CD14-positive monocyte (primary cell): ENCODE measurements around the gene FASN. TPM values are rescaled to one million over a fixed set of nuclear protein-coding genes. Genes with fewer than 3 reads are reported as not detected.

Experiments used
- DNase-seq, 3 donors: peaks; one replicate each; pipeline ENCODE4 v3.0.0-alpha.2; 2011 to 2022
- H2AFZ ChIP-seq: 2 replicates; pipeline ENCODE4 v1.6.0; 2012; ENCODE audit warnings: mild to moderate bottlenecking, low read depth, low read length, inconsistent platforms; ENCODE audit not compliant: insufficient read depth, poor library complexity, severe bottlenecking
- H3K27ac ChIP-seq, 2 donors: 1 replicate in 1 of 2; 2 replicates in 1 of 2; pipeline ENCODE4 v1.5.1; 2012 to 2013; ENCODE audit warnings: low read length in 2 of 2, control low read depth in 1 of 2, inconsistent platforms in 1 of 2, low read depth in 1 of 2, mild to moderate bottlenecking in 1 of 2
- H3K27me3 ChIP-seq, 2 donors: one replicate each; pipeline versions ENCODE4 v1.6.0 to v1.6.1; 2011 to 2013; ENCODE audit warnings: low read length in 2 of 2; ENCODE audit not compliant: control insufficient read depth in 2 of 2, insufficient read depth in 2 of 2
- H3K36me3 ChIP-seq, 2 donors: replicated peaks in 1 of 2; 1 replicate in 1 of 2; 2 replicates in 1 of 2; pipeline versions ENCODE4 v1.5.1 to v1.6.1; 2012 to 2013; ENCODE audit warnings: low read length in 2 of 2, control low read depth in 1 of 2, inconsistent platforms in 1 of 2, mild to moderate bottlenecking in 1 of 2; ENCODE audit not compliant: insufficient read depth in 2 of 2, control insufficient read depth in 1 of 2
- H3K4me1 ChIP-seq, 2 donors: 1 replicate in 1 of 2; 2 replicates in 1 of 2; pipeline versions ENCODE4 v1.5.1 to v1.6.1; 2012 to 2013; ENCODE audit warnings: low read length in 2 of 2, control low read depth in 1 of 2, inconsistent platforms in 1 of 2, mild to moderate bottlenecking in 1 of 2, moderate library complexity in 1 of 2; ENCODE audit not compliant: insufficient read depth in 2 of 2, control insufficient read depth in 1 of 2
- H3K4me2 ChIP-seq: replicated peaks from 2 replicates; pipeline ENCODE3; 2012; ENCODE audit warnings: low read length, moderate library complexity, mild to moderate bottlenecking; ENCODE audit not compliant: poor library complexity, severe bottlenecking; ENCODE audit errors: extremely low read depth
- H3K4me3 ChIP-seq, 3 experiments: fragments of 200-600 bp in 1 of 3; sonication (generic) in 1 of 3; replicated peaks in 1 of 3; 1 replicate in 2 of 3; 2 replicates in 1 of 3; pipeline ENCODE4 v1.5.1; 2011 to 2013; ENCODE audit warnings: low read length in 3 of 3, mild to moderate bottlenecking in 3 of 3, control low read depth in 2 of 3, low read depth in 2 of 3, inconsistent platforms in 1 of 3, moderate library complexity in 1 of 3
- H3K79me2 ChIP-seq: 2 replicates; pipeline ENCODE4 v1.6.0; 2012; ENCODE audit warnings: mild to moderate bottlenecking, control low read depth, inconsistent platforms, low read length, moderate library complexity; ENCODE audit not compliant: insufficient read depth
- H3K9ac ChIP-seq: 2 replicates; pipeline ENCODE4 v1.6.0; 2017; ENCODE audit warnings: low read length, mild to moderate bottlenecking; ENCODE audit not compliant: insufficient read depth, poor library complexity, severe bottlenecking
- H3K9me3 ChIP-seq, 2 donors: replicated peaks in 1 of 2; 1 replicate in 1 of 2; 2 replicates in 1 of 2; pipeline versions ENCODE4 v1.5.1 to v1.6.1; 2012 to 2013; ENCODE audit warnings: low read length in 2 of 2, control low read depth in 1 of 2; ENCODE audit not compliant: control insufficient read depth in 1 of 2, insufficient read depth in 1 of 2
- H4K20me1 ChIP-seq: 2 replicates; pipeline ENCODE4 v1.6.0; 2012; ENCODE audit warnings: mild to moderate bottlenecking, low read length, control low read depth, moderate library complexity; ENCODE audit not compliant: insufficient read depth
- H3K27ac Mint-ChIP-seq, 7 donors: one replicate each; pipeline ENCODE4 v1.8.0; 2020; ENCODE audit warnings: mild to moderate bottlenecking in 7 of 7, mixed read lengths in 7 of 7, moderate library complexity in 6 of 7, inconsistent platforms in 2 of 7
- H3K27me3 Mint-ChIP-seq, 3 donors: one replicate each; pipeline ENCODE4 v1.8.0; 2021 to 2022; ENCODE audit warnings: low read depth in 3 of 3, mild to moderate bottlenecking in 3 of 3, mixed read lengths in 3 of 3, moderate library complexity in 3 of 3, inconsistent platforms in 1 of 3
- H3K36me3 Mint-ChIP-seq, 2 donors: one replicate each; pipeline ENCODE4 v1.8.0; 2020; ENCODE audit warnings: mixed read lengths in 2 of 2, inconsistent platforms in 1 of 2, mild to moderate bottlenecking in 1 of 2
- H3K4me1 Mint-ChIP-seq: one replicate; pipeline ENCODE4 v1.8.0; 2020; ENCODE audit warnings: mild to moderate bottlenecking, mixed read lengths
- H3K4me3 Mint-ChIP-seq, 2 donors: one replicate each; pipeline ENCODE4 v1.8.0; 2020; ENCODE audit warnings: mild to moderate bottlenecking in 2 of 2, mixed read lengths in 2 of 2, moderate library complexity in 1 of 2
- H3K9me3 Mint-ChIP-seq, 7 donors: one replicate each; pipeline ENCODE4 v1.8.0; 2020 to 2022; ENCODE audit warnings: mixed read lengths in 7 of 7, mild to moderate bottlenecking in 6 of 7, moderate library complexity in 6 of 7, inconsistent platforms in 2 of 7
- CTCF ChIP-seq: fragments of 200-600 bp; IDR thresholded peaks from one replicate; pipeline ENCODE4 v1.8.0; 2022; ENCODE audit warnings: antibody characterized with exemption, mild to moderate bottlenecking
- WGBS: methylation state at CpG from one replicate; pipeline ENCODE4 v1.1.5; 2013; ENCODE audit warnings: missing lambda C conversion rate; ENCODE audit not compliant: insufficient coverage; 5-methylcytosine and 5-hydroxymethylcytosine counted together
- intact Hi-C, 2 donors: fragments of 100-400 bp; cut with micrococcal nuclease; formaldehyde crosslinking; loops; one replicate each; pipeline versions ENCODE4 v1.15.0 to v1.15.1; 2023
- polyA plus RNA-seq, 3 donors: library from polyadenylated mRNA; depleted of rRNA in 1 of 3; unstranded in 2 of 3; stranded (reverse) in 1 of 3; fragments of 300-500 nt in 2 of 3; fragments of >200 nt in 1 of 3; fragmentation: Illumina TruSeq in 2 of 3; gene quantifications; 1 replicate in 2 of 3; 2 replicates in 1 of 3; pipeline ENCODE4 v1.2.3, GENCODE V29; 2012 to 2021

Gene FASN
- polyA plus RNA-seq, 3 donors, result 0.08 to 8.4 (median 0.13) TPM

DNA sequence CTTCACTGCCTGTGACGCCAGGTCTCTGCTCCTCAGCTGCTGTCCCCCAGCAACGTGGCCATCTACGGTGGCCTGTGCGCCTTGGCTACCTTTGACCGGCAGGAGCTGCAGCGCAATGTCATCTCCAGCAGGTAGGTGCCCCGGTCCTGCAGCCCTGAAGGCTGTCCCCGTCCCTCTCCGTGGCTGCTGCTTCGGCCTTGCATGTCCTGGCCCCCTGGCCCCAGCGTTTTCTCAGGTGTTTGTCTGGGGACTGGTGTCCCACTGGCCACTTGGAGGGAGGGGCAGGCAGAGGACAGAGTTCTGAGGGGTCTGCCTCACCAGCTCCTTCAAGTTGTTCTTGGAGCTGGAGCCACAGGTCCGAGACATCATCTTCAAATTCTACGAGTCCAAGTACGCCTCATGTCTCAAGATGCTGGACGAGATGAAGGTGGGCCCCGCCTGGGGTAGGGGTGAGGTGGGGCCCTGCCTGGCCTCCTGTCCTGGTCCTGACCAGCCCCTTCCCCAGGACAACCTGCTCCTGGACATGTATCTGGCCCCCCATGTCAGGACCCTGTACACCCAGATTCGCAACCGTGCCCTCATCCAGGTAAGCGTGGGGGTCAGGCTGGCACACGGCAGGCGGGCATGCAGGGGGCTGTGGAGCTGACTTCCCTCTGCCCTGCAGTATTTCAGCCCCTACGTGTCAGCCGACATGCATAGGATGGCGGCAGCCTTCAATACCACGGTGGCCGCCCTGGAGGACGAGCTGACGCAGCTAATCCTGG, 41.9 kb downstream of the FASN start:
- H3K36me3 ChIP-seq, result peaks cover 76 to 79% of the 10 kb centered on the region in 2 donors
- intact Hi-C loops, result no loop called here

More for the DNA sequence above, 41.9 kb downstream of the FASN start:
- Histone ChIP-seq H3K4me3 (no peak overlapping the region), H3K9ac (no peak overlapping the region), H2AFZ (no peak overlapping the region), H4K20me1 (peaks cover 27% of the 10 kb centered on the region), H3K9me3 (no peaks in the 10 kb centered on the region), H3K4me1 (peaks cover 12 to 17% of the 10 kb centered on the region in 2 donors), H3K79me2 (peaks cover 21% of the 10 kb centered on the region), H3K27ac (no peak overlapping the region), H3K4me2 (no peak overlapping the region), H3K27me3 (no peaks in the 10 kb centered on the region)
- Mint-ChIP-seq H3K4me1 (peaks cover 9% of the 10 kb centered on the region), H3K36me3 (peaks cover 31 to 73% of the 10 kb centered on the region in 2 donors), H3K27ac (no peak overlapping the region), H3K4me3 (no peak overlapping the region), H3K27me3 (no peaks in the 10 kb centered on the region), H3K9me3 (no peaks in the 10 kb centered on the region)
- 93% methylated on average over 25 of the region's 28 CpGs for WGBS
- TF ChIP-seq CTCF, result no peak
- no peak for DNase-seq
